ENCODE data around the gene TARS1. TPM values are rescaled to one million over a fixed set of nuclear protein-coding genes. Genes with fewer than 3 reads are reported as not detected.

Gene TARS1
- total RNA-seq, 4 donors from 2014 or later: 78.3 to 96.6 (median 81.1) TPM

GRCh38 chr5:33474004-33474403 lies 33.2 kb downstream of the TARS1 start:
- whole genome bisulfite sequencing, 2 donors: 87 to 96% methylated on average over 2 of the region's 2 CpGs
- intact Hi-C loops (cut with DNase I): no loop called here
- Histone ChIP-seq H3K9me3 (no peaks in the 10 kb centered on the region), H3K27me3 (no peaks in the 10 kb centered on the region), H3K4me3 (replicated peaks in 1 of 3) (no peak overlapping the region), H3K4me1 (no peaks in the 10 kb centered on the region), H3K27ac (no peak overlapping the region), H3K36me3 (peaks cover 18 to 28% of the 10 kb centered on the region in 2 donors)
- no peak for DNase-seq
- TF ChIP-seq, protein P1, sequence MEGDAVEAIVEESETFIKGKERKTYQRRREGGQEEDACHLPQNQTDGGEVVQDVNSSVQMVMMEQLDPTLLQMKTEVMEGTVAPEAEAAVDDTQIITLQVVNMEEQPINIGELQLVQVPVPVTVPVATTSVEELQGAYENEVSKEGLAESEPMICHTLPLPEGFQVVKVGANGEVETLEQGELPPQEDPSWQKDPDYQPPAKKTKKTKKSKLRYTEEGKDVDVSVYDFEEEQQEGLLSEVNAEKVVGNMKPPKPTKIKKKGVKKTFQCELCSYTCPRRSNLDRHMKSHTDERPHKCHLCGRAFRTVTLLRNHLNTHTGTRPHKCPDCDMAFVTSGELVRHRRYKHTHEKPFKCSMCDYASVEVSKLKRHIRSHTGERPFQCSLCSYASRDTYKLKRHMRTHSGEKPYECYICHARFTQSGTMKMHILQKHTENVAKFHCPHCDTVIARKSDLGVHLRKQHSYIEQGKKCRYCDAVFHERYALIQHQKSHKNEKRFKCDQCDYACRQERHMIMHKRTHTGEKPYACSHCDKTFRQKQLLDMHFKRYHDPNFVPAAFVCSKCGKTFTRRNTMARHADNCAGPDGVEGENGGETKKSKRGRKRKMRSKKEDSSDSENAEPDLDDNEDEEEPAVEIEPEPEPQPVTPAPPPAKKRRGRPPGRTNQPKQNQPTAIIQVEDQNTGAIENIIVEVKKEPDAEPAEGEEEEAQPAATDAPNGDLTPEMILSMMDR (IDR thresholded peaks at IDR 0.05): no peak
- TF ChIP-seq POLR2A (IDR thresholded peaks at IDR 0.05): no peak

DNA sequence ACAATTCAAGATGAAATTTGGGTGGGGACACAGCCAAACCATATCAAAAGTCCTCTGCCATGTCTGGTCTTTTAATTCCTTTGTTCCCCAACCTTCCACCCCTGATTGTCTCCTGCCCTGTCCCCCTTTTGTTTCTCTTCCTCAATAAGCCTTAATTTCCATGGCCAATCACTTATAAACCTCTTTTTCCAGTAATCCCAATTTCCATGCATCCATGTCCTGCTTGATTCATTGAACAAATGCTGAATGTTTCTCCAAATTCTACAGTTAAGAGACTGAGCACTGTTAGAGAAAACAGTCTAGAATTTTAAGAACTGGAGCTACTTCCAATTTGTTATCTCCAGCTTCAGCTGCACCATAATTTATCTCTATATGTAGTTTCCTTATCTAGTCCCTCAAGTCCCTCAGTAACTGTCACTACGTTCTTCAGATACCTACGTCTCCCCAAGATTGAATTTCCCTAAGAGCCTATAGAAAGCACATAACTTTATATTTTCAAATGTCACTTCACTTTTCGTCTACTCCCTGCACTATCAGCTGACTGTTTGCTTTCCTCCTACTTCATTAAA lies 34.2 kb downstream of the TARS1 start:
- WGBS, 2 donors: 97 to 99% methylated on average over 3 of the region's 3 CpGs
- Histone ChIP-seq H3K27me3 (no peaks in the 10 kb centered on the region), H3K27ac (no peak overlapping the region), H3K36me3 (peaks cover 14 to 19% of the 10 kb centered on the region in 2 donors), H3K4me3 (replicated peaks in 1 of 3) (no peak overlapping the region), H3K4me1 (no peaks in the 10 kb centered on the region), H3K9me3 (no peaks in the 10 kb centered on the region)
- intact Hi-C loops (cut with DNase I): no loop called here
- TF ChIP-seq, protein P1 (IDR thresholded peaks at IDR 0.05): no peak
- no peak for TF ChIP-seq POLR2A (IDR thresholded peaks at IDR 0.05)
- DNase-seq: no peak

DNA sequence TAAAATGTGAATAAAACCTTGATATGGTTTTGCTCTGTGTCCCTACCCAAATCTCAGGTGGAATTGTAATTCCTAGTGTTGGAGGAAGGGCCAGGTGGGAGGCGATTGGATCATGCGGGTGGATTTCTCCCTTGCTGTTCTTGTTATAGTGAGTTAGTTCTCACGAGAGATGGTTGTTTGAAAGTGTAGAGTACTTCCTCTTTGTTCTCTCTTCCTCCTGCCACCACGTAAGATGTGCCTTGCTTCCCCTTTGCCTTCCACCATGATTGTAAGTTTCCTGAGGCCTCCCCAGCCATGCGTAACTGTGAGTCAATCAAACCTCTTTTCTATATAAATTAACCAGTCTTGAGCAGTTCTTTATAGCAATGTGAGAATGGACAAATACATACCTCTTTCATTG lies 34.9 kb downstream of the TARS1 start:
- Histone ChIP-seq H3K9me3 (no peaks in the 10 kb centered on the region), H3K36me3 (peaks cover 10 to 13% of the 10 kb centered on the region in 2 donors), H3K27me3 (no peaks in the 10 kb centered on the region), H3K4me3 (replicated peaks in 1 of 3) (no peak overlapping the region), H3K27ac (no peak overlapping the region), H3K4me1 (no peaks in the 10 kb centered on the region)
- TF ChIP-seq, protein P1 (IDR thresholded peaks at IDR 0.05): no peak
- TF ChIP-seq POLR2A (IDR thresholded peaks at IDR 0.05): no peak
- WGBS, 2 donors: 96% methylated on average over 5 of the region's 5 CpGs
- DNase-seq: no peak
- intact Hi-C loops (cut with DNase I): no loop called here

- Histone ChIP-seq H3K4me3 (replicated peaks in 1 of 3) (no peak overlapping the region), H3K9me3 (no peaks in the 10 kb centered on the region), H3K27me3 (no peaks in the 10 kb centered on the region), H3K4me1 (no peaks in the 10 kb centered on the region), H3K36me3 (peaks cover under 1 to 9% of the 10 kb centered on the region in 2 donors), H3K27ac (no peak overlapping the region)
- intact Hi-C loops (cut with DNase I): no loop called here
- TF ChIP-seq POLR2A (IDR thresholded peaks at IDR 0.05): no peak
- TF ChIP-seq, protein P1 (IDR thresholded peaks at IDR 0.05): no peak
- 96 to 100% methylated on average over 3 of the region's 3 CpGs for WGBS, 2 donors
- no peak for DNase-seq
Measured at GRCh38 chr5:33476992-33477391, 36.2 kb downstream of the TARS1 start.

- DNase-seq: no peak
- H3K27ac ChIP-seq: no peak overlapping the region
- H3K36me3 ChIP-seq: peaks cover 0 to 4% of the 10 kb centered on the region in 2 donors
- 94 to 98% methylated on average over 2 of the region's 2 CpGs for WGBS, 2 donors
- no peaks in the 10 kb centered on the region for H3K9me3 ChIP-seq
- TF ChIP-seq POLR2A (IDR thresholded peaks at IDR 0.05): no peak
- TF ChIP-seq, protein P1 (IDR thresholded peaks at IDR 0.05): no peak
- H3K4me1 ChIP-seq: no peaks in the 10 kb centered on the region
- no peak overlapping the region for H3K4me3 ChIP-seq (replicated peaks in 1 of 3)
- intact Hi-C loops (cut with DNase I): no loop called here
- H3K27me3 ChIP-seq: no peaks in the 10 kb centered on the region
Measured at GRCh38 chr5:33477816-33478215, 37.1 kb downstream of the TARS1 start.
